Nephron (organoid): Measurements from ENCODE around the gene PGC.

Experiments used
- H3K27ac Mint-ChIP-seq, 3 experiments: 2 replicates each; pipeline ENCODE4 v1.8.0; 2020; ENCODE audit warnings: mixed read lengths in 3 of 3, mild to moderate bottlenecking in 2 of 3, moderate library complexity in 1 of 3
- H3K27me3 Mint-ChIP-seq: 2 replicates; pipeline ENCODE4 v1.8.0; 2021; ENCODE audit warnings: low read depth, mild to moderate bottlenecking, moderate library complexity, mixed read lengths
- H3K36me3 Mint-ChIP-seq: 2 replicates; pipeline ENCODE4 v1.8.0; 2020; ENCODE audit warnings: low read depth, mixed read lengths
- H3K4me1 Mint-ChIP-seq: 2 replicates; pipeline ENCODE4 v1.8.0; 2020; ENCODE audit warnings: mixed read lengths
- H3K4me3 Mint-ChIP-seq, 3 experiments: 2 replicates each; pipeline ENCODE4 v1.8.0; 2020; ENCODE audit warnings: mild to moderate bottlenecking in 3 of 3, mixed read lengths in 3 of 3, moderate library complexity in 2 of 3
- H3K9me3 Mint-ChIP-seq: 2 replicates; pipeline ENCODE4 v1.8.0; 2020; ENCODE audit warnings: mixed read lengths
- CTCF ChIP-seq, 3 experiments: fragments of 200-600 bp; sonication (generic); IDR thresholded peaks; one replicate each; pipeline ENCODE4 v1.5.0; 2021; ENCODE audit warnings: antibody characterized with exemption in 3 of 3; ENCODE audit not compliant: unreplicated experiment in 3 of 3

Gene PGC

GRCh38 chr6:41716516-41717391 is 30.4 kb downstream of the PGC start:
- H3K36me3 Mint-ChIP-seq = no peaks in the 10 kb centered on the region
- peak overlapping the region in 1 of 3 experiments; percentile 2 for H3K27ac Mint-ChIP-seq
- no peaks in the 10 kb centered on the region for H3K27me3 Mint-ChIP-seq
- TF ChIP-seq CTCF (IDR thresholded peaks at IDR 0.05; ENCODE audit: unreplicated experiment in 3 of 3) = no peak
- H3K4me1 Mint-ChIP-seq = peaks cover 19% of the 10 kb centered on the region
- H3K4me3 Mint-ChIP-seq = no peak overlapping the region
- H3K9me3 Mint-ChIP-seq = no peaks in the 10 kb centered on the region

GRCh38 chr6:41715795-41716515 is 31.2 kb downstream of the PGC start:
- Mint-ChIP-seq H3K27me3 (no peaks in the 10 kb centered on the region), H3K27ac (peak overlapping the region in 1 of 3 experiments; percentile 0), H3K4me3 (no peak overlapping the region), H3K36me3 (no peaks in the 10 kb centered on the region), H3K9me3 (no peaks in the 10 kb centered on the region), H3K4me1 (peaks cover 19% of the 10 kb centered on the region)
- TF ChIP-seq CTCF (IDR thresholded peaks at IDR 0.05; ENCODE audit: unreplicated experiment in 3 of 3) = no peak

- Mint-ChIP-seq H3K4me1 (peaks cover 29% of the 10 kb centered on the region), H3K27me3 (no peaks in the 10 kb centered on the region), H3K4me3 (no peak overlapping the region), H3K9me3 (no peaks in the 10 kb centered on the region), H3K27ac (no peak overlapping the region), H3K36me3 (no peaks in the 10 kb centered on the region)
- no peak for TF ChIP-seq CTCF (IDR thresholded peaks at IDR 0.05; ENCODE audit: unreplicated experiment in 3 of 3)
Observed at GRCh38 chr6:41714556-41715273, 32.5 kb downstream of the PGC start.

- no peak for TF ChIP-seq CTCF (IDR thresholded peaks at IDR 0.05; ENCODE audit: unreplicated experiment in 3 of 3)
- Mint-ChIP-seq H3K4me1 (peaks cover 29% of the 10 kb centered on the region), H3K27me3 (peaks cover 4% of the 10 kb centered on the region)
Observed at GRCh38 chr6:41713650-41714291, 33.4 kb downstream of the PGC start.

GRCh38 chr6:41713159-41713649 is 34.0 kb downstream of the PGC start:
- TF ChIP-seq CTCF (IDR thresholded peaks at IDR 0.05; ENCODE audit: unreplicated experiment in 3 of 3) = no peak
- peaks cover 4% of the 10 kb centered on the region for H3K27me3 Mint-ChIP-seq
- no peaks in the 10 kb centered on the region for H3K36me3 Mint-ChIP-seq
- no peak overlapping the region for H3K4me3 Mint-ChIP-seq
- peaks cover 29% of the 10 kb centered on the region for H3K4me1 Mint-ChIP-seq
- no peak overlapping the region for H3K27ac Mint-ChIP-seq
- H3K9me3 Mint-ChIP-seq = no peaks in the 10 kb centered on the region

More at GRCh38 chr6:41713650-41714291, 33.4 kb downstream of the PGC start:
- H3K27ac Mint-ChIP-seq = no peak overlapping the region
- no peaks in the 10 kb centered on the region for H3K36me3 Mint-ChIP-seq
- H3K9me3 Mint-ChIP-seq = no peaks in the 10 kb centered on the region
- no peak overlapping the region for H3K4me3 Mint-ChIP-seq
